GM18951 (cell line): ENCODE results near the gene THAP2.

Source experiments
- POLR2A ChIP-seq: IDR thresholded peaks from 4 replicates; pipeline ENCODE4 v1.6.1; 2011; ENCODE audit warnings: mild to moderate bottlenecking; ENCODE audit not compliant: insufficient read length, insufficient read depth; ENCODE audit errors: extremely low read depth
- in situ Hi-C: fragments of 300-500 bp; cut with MboI; formaldehyde crosslinking; loops from one replicate; pipeline ENCODE4 v1.12.0; 2022; ENCODE audit warnings: low sequenced_read_pairs, mixed read lengths, inconsistent platforms; ENCODE audit not compliant: unreplicated experiment

The THAP2 gene

GRCh38 chr12:71727958-71728357 is 63.9 kb downstream of the THAP2 start:
- TF ChIP-seq POLR2A = no peak
- in situ Hi-C loops = loop anchor here (25.0 kb wide), 1 partner anchor 316 kb away; no protein-coding TSS in a partner anchor
